Right lobe of liver (tissue), 6 donors: ENCODE results near the gene ADAMTS3. TPM values are rescaled to one million over a fixed set of nuclear protein-coding genes. Genes with fewer than 3 reads are reported as not detected.

Source experiments
- ATAC-seq, 4 donors: fragments of 200-7000 bp; cut with Tn5 transposase; one replicate each; pipeline ENCODE4 v1.9.1; 2020; ENCODE audit warnings: mild to moderate bottlenecking in 4 of 4, moderate library complexity in 4 of 4
- DNase-seq, 3 donors: peaks; one replicate each; pipeline ENCODE4 v3.0.0-alpha.2; 2020
- H3K27ac ChIP-seq, 3 donors: fragments of 200-600 bp; one replicate each; pipeline ENCODE4 v1.8.0; 2022
- H3K27me3 ChIP-seq, 2 donors: fragments of 200-600 bp; one replicate each; pipeline ENCODE4 v1.8.0; 2022
- H3K36me3 ChIP-seq, 4 donors: fragments of 200-600 bp; sonication (generic) in 1 of 4; one replicate each; pipeline versions ENCODE4 v1.5.1 to v1.8.0; 2017 to 2022; ENCODE audit warnings: control low read depth in 1 of 4
- H3K4me1 ChIP-seq, 4 donors: fragments of 200-600 bp; sonication (generic) in 1 of 4; one replicate each; pipeline versions ENCODE4 v1.5.1 to v1.8.0; 2017 to 2022; ENCODE audit warnings: control low read depth in 1 of 4
- H3K4me3 ChIP-seq, 3 donors: fragments of 200-600 bp; one replicate each; pipeline ENCODE4 v1.8.0; 2022
- H3K9me3 ChIP-seq, 4 donors: fragments of 200-600 bp; sonication (generic) in 1 of 4; one replicate each; pipeline versions ENCODE4 v1.5.1 to v1.8.0; 2017 to 2022; ENCODE audit warnings: control low read depth in 1 of 4
- CTCF ChIP-seq, 4 donors: fragments of 200-600 bp in 3 of 4; fragments of 450-650 bp in 1 of 4; IDR thresholded peaks; one replicate each; pipeline versions ENCODE4 v1.5.1 to v1.8.0; 2016 to 2022; ENCODE audit warnings: antibody characterized with exemption in 4 of 4, mild to moderate bottlenecking in 2 of 4
- POLR2A ChIP-seq: fragments of 450-650 bp; IDR thresholded peaks from one replicate; pipeline ENCODE4 v1.6.1; 2017; ENCODE audit warnings: antibody characterized with exemption, mild to moderate bottlenecking
- WGBS: methylation state at CpG from one replicate; pipeline ENCODE4 v1.1.6; 2018; ENCODE audit warnings: low coverage, low lambda C conversion rate; ENCODE audit not compliant: insufficient coverage; ENCODE audit errors: missing lambda C conversion rate; 5-methylcytosine and 5-hydroxymethylcytosine counted together
- intact Hi-C, 2 donors: fragments of 100-400 bp; cut with DNase I; formaldehyde crosslinking; loops; one replicate each; pipeline versions ENCODE4 v1.11.2 to v1.14.1; 2022
- total RNA-seq, 6 experiments: library from RNA; depleted of rRNA in 2 of 6; stranded (reverse); fragments of >200 nt in 2 of 6; fragmentation: NEBNext Ultra II Directional in 3 of 6; extraction: Animal tissue kit (Norgen Biotek cat#: 25700) in 3 of 6; gene quantifications; one replicate each; pipeline versions ENCODE4 v1.1.0 to v1.2.4, GENCODE V29; 2016 to 2023
- donor health status: DM: no; HTN: yes; CAD: no.
- donor health status: DM: no; HTN: no; CAD: no.
- donor health status: DM: no; HTN: no; CAD: no.
- donor health status: DM: no; HTN: yes; CAD: no.
- donor health status: DM: no; HTN: yes; CAD: no.

The ADAMTS3 gene
- total RNA-seq, 6 experiments from 2014 or later = 0.12 to 0.64 (median 0.42) TPM

GRCh38 chr4:72302981-72303704, 265.9 kb downstream of the ADAMTS3 start:
- no peaks in the 10 kb centered on the region for H3K27me3 ChIP-seq
- DNase-seq (peak in 1 of 3 donors; percentile 44), ATAC-seq (peak; percentile 85 to 90 (median 88))
- no peak overlapping the region for H3K4me3 ChIP-seq
- H3K27ac ChIP-seq = no peak overlapping the region
- TF ChIP-seq POLR2A (no peak), CTCF (IDR thresholded peaks at IDR 0.05) (peak; percentile 55 to 76 (median 71))
- intact Hi-C loops = no loop called here
- WGBS = 41% methylated on average over 4 of the region's 4 CpGs
- no peaks in the 10 kb centered on the region for H3K36me3 ChIP-seq
- H3K9me3 ChIP-seq = no peaks in the 10 kb centered on the region
- no peaks in the 10 kb centered on the region for H3K4me1 ChIP-seq

GRCh38 chr4:72301759-72302158, 267.3 kb downstream of the ADAMTS3 start:
- WGBS = 90% methylated on average over 2 of the region's 2 CpGs

GRCh38 chr4:72300126-72300525, 268.9 kb downstream of the ADAMTS3 start:
- Histone ChIP-seq H3K4me3 (no peak overlapping the region), H3K9me3 (no peaks in the 10 kb centered on the region), H3K4me1 (no peaks in the 10 kb centered on the region), H3K27me3 (no peaks in the 10 kb centered on the region), H3K27ac (no peak overlapping the region), H3K36me3 (no peaks in the 10 kb centered on the region)
- 79% methylated on average over 1 of the region's 1 CpG for WGBS
- ATAC-seq = no peak
- no peak for TF ChIP-seq CTCF (IDR thresholded peaks at IDR 0.05)
- no peak for TF ChIP-seq POLR2A
- intact Hi-C loops = no loop called here
- DNase-seq = no peak

More at GRCh38 chr4:72301759-72302158, 267.3 kb downstream of the ADAMTS3 start:
- H3K27me3 ChIP-seq = no peaks in the 10 kb centered on the region
- no peak overlapping the region for H3K4me3 ChIP-seq
- no peaks in the 10 kb centered on the region for H3K9me3 ChIP-seq
- H3K27ac ChIP-seq = no peak overlapping the region
- H3K4me1 ChIP-seq = no peaks in the 10 kb centered on the region
- no peaks in the 10 kb centered on the region for H3K36me3 ChIP-seq
- DNase-seq (no peak), ATAC-seq (no peak)
- intact Hi-C loops = no loop called here
- no peak for TF ChIP-seq POLR2A

- Histone ChIP-seq H3K27me3 (no peaks in the 10 kb centered on the region), H3K4me1 (no peaks in the 10 kb centered on the region), H3K36me3 (no peaks in the 10 kb centered on the region), H3K27ac (no peak overlapping the region), H3K9me3 (no peaks in the 10 kb centered on the region), H3K4me3 (no peak overlapping the region)
- no peak for DNase-seq
- WGBS = 18% methylated on average over 5 of the region's 5 CpGs
- ATAC-seq = peak; percentile 83 to 90 (median 88)
- intact Hi-C loops = no loop called here
- TF ChIP-seq CTCF (IDR thresholded peaks at IDR 0.05) (peak; percentile 41 to 64 (median 64)), POLR2A (no peak)
Measured at GRCh38 chr4:72295966-72296557, 273.0 kb downstream of the ADAMTS3 start.

GRCh38 chr4:72290737-72291136, 278.3 kb downstream of the ADAMTS3 start:
- H3K27ac ChIP-seq = no peak overlapping the region
- peak in 1 of 4 donors; percentile 24 for ATAC-seq
- H3K36me3 ChIP-seq = no peaks in the 10 kb centered on the region
- H3K27me3 ChIP-seq = no peaks in the 10 kb centered on the region
- TF ChIP-seq CTCF (IDR thresholded peaks at IDR 0.05) (no peak), POLR2A (no peak)
- no peak overlapping the region for H3K4me3 ChIP-seq
- WGBS = 92% methylated on average over 7 of the region's 9 CpGs
- no peaks in the 10 kb centered on the region for H3K4me1 ChIP-seq
- no peak for DNase-seq
- H3K9me3 ChIP-seq = no peaks in the 10 kb centered on the region
- intact Hi-C loops = no loop called here
